GM21723 (cell line): ENCODE results near the gene IMMP2L.
"Not testable (repeated sequence)": the region's sequence is repeated elsewhere in the genome, so short reads cannot be mapped to it uniquely, and the experiment has no call there.

Source experiments
- ATAC-seq: cut with Tn5 transposase; IDR thresholded peaks from one replicate; pipeline ENCODE4 v1.9.1; 2021; ENCODE audit warnings: mild to moderate bottlenecking, moderate library complexity; ENCODE audit not compliant: unreplicated experiment

Gene IMMP2L

DNA sequence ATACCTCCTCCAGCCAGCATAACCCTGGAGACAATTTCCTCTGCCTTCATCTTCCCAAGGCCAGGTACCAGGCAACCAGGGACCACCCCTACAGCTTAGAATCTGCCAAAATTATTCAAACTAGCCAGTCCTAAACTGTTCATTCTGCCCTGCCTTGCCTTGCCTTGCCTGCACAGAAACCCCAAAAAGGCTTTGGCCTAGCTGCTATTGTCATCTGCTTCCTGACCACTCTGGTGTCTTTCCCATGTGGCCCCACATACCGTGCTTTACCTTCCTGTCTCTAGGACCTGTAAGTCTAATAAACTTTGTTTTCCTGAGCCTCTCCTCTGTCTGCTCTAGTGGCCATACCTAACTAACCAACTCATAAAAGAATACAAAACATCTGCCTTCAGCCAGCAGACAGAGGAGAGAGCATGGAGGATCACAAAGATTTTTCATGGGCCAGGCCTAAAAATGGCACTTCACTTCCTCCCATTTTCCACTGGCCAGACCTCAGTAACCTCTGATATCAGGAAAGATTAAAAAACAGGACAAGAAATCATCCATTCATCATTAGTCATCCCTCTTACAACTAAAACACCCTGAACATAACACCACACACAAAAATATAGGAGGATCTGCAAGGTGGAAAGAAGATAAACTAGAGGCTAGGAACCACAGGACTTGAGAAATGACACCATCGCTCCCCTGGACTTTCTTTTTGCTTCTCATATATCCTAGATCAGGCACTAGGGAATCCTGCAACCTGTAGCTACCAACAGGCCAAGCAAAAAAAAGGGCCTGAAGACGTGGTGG, 51.5 kb downstream of the IMMP2L start:
- ATAC-seq = no peak

DNA sequence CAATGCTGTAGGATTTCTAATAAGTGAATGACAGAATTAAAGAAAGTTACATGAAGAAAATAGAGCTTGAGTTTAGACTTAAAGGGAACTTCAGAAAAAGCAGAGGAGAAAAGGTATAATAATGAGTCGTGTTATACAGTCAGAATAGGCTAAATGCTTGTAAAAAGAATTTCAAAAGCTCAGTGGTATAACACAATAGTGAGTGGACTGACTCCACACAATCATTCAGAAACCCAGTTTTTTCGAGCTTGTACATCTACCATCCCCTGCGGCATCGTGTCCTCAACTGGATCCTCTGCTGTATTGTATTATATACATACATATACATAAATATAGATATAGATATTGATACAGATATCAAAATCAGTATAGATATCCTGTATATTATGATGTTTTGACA, 52.2 kb downstream of the IMMP2L start:
- ATAC-seq = no peak

DNA sequence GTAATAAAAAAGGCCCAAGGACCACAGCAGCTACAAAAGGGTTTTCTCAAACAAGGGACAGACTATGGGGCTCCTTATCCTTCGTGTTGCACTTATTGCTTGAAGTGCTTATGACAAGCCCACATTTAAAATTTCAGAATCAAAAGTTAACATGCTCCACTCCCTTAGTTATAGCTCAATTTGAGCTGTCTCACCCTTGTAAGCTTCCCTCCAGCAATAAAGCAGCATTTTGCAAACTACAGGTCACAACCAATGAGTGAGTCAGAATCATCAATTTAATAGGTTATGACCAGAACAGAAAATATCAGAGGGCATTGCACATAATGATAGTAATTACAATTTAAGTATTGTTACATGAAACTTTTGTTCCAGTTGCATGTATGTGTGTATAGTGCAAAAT, 53.0 kb downstream of the IMMP2L start:
- ATAC-seq = no peak

DNA sequence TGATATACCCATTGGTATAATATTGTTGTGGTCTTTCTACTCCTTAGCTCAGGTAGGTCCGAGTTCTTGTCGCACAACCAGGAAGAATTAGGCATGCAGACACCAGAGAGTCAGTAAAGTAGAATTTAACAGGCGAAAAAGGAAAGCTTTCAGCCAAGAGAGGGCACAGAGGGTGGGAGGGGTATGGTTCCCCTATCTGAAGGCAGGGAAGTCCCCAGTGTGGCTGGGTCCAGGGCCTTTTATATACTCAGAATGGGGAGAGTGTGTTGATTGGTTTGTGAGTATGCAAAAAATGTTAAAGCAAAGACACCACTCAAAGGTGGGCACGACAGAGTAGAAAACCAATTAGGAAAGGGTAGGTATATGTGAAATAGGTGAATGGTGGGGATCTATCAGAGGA, 53.9 kb downstream of the IMMP2L start:
- peak; percentile 55 for ATAC-seq

- not testable (repeated sequence) for ATAC-seq
These were observed 56.9 kb downstream of the IMMP2L start for GRCh38 chr7:111505422-111505821.

DNA sequence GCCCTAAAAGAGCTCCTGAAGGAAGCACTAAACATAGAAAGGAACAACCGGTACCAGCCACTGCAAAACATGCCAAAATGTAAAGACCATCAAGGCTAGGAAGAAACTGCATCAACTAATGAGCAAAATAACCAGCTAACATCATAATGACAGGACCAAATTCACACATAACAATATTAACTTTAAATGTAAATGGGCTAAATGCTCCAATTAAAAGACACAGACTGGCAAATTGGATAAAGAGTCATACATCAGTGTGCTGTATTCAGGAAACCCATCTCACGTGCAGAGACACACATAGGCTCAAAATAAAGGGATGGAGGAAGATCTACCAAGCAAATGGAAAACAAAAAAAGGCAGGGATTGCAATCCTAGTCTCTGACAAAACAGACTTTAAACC, 60.5 kb downstream of the IMMP2L start:
- ATAC-seq = not testable (repeated sequence)

- ATAC-seq = no peak
These were observed 63.3 kb downstream of the IMMP2L start for GRCh38 chr7:111499027-111499426.

- ATAC-seq = no peak
These were observed 63.8 kb downstream of the IMMP2L start for GRCh38 chr7:111498391-111499007.

DNA sequence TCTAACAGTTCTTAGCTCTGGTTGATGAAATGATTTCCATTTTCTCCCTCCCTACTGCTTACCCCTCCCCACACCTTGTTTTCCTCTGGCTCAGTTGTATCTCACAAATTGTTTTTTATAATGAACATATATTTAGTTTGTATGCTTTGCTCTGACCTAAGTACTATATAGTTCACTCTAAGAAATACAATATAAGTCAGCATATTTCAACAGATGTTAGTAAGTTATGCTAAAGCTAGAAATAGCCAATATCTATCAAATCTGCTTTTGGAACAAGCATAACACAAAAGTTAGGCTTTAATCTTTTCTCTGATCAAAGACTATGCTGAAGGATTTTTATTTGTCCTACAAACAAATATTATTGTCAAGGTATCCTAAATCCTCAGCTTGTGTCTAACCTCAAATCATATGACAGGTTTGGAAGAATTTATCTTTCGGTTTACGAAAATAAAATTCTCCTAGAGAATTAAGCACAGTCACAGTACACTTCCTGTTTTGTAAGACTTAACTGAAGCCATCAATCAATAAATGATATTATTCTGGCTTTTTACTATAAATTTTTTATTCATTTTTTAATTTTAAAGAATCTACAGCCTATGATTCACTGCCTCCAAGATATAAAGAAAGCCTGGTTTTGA, 67.0 kb downstream of the IMMP2L start:
- ATAC-seq = no peak

DNA sequence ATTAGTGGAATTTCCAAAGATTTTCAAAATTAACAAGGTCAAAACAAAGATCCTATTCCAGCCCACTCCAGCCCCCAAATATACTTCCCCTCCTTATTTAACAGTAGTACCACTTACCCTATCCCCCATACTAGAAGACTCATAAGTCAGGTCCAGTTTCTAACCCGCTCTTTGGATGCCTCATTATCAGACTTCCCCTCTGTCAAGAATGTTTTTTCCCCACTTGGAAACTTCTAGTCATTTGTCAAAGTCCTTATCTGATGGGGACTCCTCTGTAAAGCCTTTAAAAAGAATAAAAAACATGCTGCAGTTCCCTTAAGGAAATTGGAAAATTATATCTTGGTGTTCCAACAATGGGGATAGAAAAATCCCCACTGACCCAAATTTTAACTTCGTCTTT, 70.1 kb downstream of the IMMP2L start:
- no peak for ATAC-seq

DNA sequence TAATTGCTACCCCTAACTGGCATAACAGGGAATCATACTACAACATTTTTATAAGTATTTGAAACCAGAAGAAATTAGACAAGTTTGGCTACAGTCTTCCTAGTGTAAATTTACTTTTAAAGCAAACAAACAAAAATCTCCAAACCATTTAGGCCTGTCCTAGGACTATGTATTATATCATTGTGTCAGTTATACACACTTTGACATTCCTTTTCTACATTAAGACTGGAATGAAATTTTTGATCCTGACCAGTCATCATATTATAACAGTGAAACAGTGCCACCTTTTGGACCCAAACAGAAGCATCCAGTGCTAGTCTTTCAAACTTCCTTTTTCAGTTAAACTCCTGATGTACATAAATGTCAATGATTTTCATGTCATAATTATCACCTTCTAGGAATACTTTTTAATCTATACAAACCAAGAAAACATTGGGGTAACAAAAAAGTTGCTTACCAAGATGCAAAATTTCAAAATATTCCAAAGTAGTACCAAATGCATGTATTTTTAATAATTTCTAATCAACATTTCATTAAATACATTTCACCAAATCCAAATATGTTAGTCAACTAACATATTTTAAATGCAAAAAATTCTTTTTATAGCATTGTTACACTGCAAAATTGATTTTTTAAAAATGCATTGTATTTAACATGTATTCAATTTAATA, 75.7 kb downstream of the IMMP2L start:
- ATAC-seq = peak; percentile 76

DNA sequence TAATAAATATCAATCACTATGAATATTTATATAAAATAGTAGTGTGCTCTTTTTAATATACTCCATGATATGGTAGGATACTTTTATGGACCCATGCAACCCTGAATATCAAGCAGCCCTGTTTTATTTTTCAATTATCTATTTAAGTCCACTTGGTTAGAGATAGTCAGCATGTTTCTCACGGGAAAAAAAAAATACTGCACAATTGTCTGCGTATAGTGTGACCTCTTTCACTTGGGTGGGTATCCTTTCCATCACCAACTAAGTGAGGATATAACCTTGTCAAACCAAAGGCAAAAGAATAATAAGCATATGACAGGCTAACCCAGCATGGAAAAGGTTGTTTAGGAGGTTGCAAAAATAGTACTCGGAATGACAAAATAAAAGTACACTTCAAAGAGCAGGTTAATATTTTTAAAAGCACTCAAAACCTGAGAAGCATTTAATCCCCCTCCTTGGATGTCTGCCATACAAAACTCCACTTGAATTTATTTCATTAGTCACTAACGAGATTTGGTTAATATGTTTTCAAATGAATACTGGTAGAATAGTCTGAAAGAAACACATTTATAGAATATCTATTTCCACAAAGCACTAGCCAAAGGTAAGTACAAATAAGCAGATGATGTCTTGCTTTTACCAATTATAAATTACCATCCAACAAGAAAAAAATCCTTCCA, 76.5 kb downstream of the IMMP2L start:
- no peak for ATAC-seq

DNA sequence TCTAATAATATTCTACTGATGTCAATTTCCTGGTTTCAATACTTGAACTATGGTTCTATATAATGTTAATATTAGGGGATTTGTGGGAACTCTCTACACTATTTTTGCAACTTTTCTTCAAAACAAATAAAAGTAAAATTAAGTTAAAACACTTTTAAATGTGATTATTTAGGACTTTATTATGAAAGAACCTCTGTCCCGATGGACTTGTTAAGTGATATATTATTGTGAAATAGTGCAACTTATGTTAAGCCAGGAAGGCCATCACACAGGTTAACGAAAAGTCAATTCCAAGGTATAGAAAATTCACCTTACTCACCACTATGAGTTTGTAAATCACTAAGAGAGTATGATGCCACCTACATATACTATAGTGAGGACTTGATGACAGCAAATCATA, 79.2 kb downstream of the IMMP2L start:
- ATAC-seq = no peak

DNA sequence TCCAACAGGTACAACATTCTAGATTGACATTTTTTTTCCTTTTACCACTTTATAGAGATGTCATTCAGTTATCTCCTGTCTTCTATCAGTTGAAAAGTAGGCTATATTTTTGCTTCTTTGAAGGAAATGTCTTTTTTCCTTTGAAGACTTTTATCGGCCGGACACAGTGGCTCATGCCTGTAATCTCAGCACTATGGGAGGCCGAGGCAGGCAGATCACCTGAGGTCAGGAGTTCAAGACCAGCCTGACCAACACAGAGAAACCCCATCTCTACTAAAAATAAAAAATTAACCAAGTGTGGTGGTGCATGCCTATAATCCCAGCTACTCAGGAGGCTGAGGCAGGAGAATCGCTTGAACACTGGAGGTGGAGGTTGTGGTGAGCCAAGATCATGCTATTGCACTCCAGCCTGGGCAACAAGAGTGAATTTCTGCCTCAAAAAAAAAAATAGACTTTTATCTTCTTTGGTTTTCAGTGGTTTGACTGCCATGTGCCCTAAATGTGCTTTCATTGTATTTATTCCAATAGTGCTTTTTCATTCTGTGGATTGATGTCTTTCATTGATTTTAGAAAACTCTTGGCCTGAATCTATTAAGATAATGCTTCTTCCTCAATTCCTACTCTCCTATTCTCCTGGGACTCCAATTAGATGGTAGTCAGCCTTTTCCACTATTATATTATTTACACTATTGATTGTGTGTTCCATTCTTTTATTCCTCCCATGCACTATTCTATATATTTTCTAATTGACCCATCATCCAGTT, 84.6 kb downstream of the IMMP2L start:
- ATAC-seq = no peak

- ATAC-seq = no peak
These were observed 85.6 kb downstream of the IMMP2L start for GRCh38 chr7:111476586-111477293.

GRCh38 chr7:111475959-111476358, 86.3 kb downstream of the IMMP2L start:
- ATAC-seq = no peak

GRCh38 chr7:111475419-111475748, 86.9 kb downstream of the IMMP2L start:
- no peak for ATAC-seq

DNA sequence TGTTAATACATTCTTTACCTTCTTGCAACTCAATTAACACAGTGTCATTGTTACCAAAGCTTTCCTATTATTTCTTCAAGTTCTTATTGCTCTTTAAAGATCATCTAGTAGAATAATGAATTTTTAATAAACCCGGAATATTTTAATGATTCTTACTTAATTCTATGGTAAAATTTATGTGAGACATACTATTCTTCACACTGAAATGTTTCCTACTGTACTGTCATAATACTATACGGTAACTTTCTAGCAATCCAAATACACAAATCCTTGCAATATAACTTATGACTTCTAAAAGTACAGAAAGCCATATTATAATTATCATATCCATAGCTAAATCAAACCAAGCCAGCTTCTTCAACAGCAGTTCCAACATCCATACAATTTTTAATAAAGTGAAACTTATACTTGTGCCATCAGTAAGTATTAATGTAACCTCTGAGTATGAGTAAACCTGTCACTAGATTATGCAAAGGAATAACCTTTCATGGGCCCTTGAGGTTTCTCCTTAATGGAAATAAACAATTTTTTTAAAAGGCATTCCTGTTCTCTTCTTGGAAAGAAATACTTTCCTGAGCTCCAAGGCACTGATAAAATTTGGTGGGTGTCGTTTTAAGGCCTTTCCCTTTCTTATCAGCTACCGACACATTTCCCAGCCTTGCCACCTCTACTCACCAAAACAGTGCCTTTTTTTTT, 87.4 kb downstream of the IMMP2L start:
- no peak for ATAC-seq
